ENCODE measurements around the gene ZDHHC6.
A peak's percentile ranks its signal among the peaks of the same experiment; 100 is the strongest.
"Not testable (repeated sequence)": the region's sequence is repeated elsewhere in the genome, so short reads cannot be mapped to it uniquely, and the experiment has no call there.

ZDHHC6 gene

DNA sequence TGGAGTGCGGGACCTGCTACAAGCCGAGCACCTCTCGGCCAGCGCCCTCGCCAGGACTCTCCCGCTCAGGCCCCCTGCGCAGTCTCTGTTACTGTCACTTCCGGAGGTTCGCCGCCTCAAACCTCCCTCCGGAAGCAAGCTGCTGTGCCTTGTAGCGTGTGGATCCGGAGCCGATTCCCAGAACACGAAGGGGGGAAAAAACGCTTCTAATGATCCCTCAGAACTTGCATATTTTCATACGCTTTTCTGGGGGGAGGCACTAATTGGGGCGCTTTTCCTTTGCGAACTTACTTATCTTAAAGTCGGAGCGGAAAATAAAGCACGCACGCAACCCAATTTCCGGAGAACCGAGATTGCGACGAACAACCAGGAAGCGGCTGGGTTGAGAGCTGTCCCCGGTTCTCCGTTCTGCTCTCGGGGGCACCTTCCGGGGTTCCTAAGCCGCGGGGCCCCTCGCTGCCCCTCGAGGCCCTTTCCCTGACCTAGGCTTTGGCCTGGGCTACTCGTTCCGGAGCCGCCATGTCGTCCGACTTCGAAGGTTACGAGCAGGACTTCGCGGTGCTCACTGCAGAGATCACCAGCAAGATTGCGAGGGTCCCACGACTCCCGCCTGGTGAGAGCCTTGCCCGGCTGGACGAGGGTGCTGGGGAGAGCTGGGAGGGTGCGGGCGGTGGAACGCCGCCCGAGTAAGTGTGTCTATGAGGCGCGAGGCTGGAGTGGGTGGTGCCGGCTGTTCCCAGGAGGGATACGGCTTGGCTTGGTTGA lies at the start of gene ZDHHC6, which contains the start of gene VTI1A:
ZDHHC6 (minus strand) TSS at position 60 of the 765 bp plus-strand sequence. CDS start 1,478 bp downstream, outside the sequence.
VTI1A (plus strand) TSS at position 361 of the 765 bp plus-strand sequence; CDS start at position 520, 159 bp downstream.
- peak within 1 kb of the TSS; percentile 92 for H3K27ac Mint-ChIP-seq
- ATAC-seq = peak; percentile 99
- no peaks in the 10 kb centered on the region for H3K9me3 Mint-ChIP-seq
- peaks cover 22% of the 10 kb centered on the region for H3K36me3 Mint-ChIP-seq
- no peaks in the 10 kb centered on the region for H3K27me3 Mint-ChIP-seq
- H3K4me3 Mint-ChIP-seq = peak within 1 kb of the TSS; percentile 95
- peaks cover 48% of the 10 kb centered on the region for H3K4me1 Mint-ChIP-seq

DNA sequence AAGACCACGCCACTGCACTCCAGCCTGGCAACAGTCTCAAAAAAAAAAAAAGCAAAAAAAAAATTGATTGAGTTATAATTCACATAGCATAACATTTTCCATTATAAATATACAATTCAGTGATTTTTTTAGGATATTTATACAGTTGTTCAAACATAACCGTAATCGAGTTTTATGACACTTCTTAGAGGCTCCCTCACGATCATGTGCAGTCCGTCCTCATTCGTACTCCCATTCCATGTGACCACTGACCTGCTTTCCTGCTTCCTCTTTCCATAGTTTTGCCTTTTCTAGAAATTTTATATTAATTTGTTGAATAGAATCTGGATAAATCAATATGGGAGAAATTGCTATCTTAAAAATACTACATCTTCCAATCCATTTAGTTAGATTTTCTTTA lies 46.0 kb upstream of the ZDHHC6 start:
- ATAC-seq = no peak
- Mint-ChIP-seq H3K9me3 (no peaks in the 10 kb centered on the region), H3K4me3 (no peak overlapping the region), H3K4me1 (peaks cover 17% of the 10 kb centered on the region), H3K27ac (no peak overlapping the region), H3K27me3 (no peaks in the 10 kb centered on the region), H3K36me3 (peaks cover 16% of the 10 kb centered on the region)

GRCh38 chr10:112491144-112491543 lies 44.4 kb upstream of the ZDHHC6 start:
- Mint-ChIP-seq H3K9me3 (no peaks in the 10 kb centered on the region), H3K4me3 (no peak overlapping the region), H3K4me1 (peaks cover 23% of the 10 kb centered on the region), H3K36me3 (peaks cover 24% of the 10 kb centered on the region), H3K27me3 (no peaks in the 10 kb centered on the region), H3K27ac (no peak overlapping the region)
- no peak for ATAC-seq

- H3K27ac Mint-ChIP-seq = no peak overlapping the region
- H3K9me3 Mint-ChIP-seq = no peaks in the 10 kb centered on the region
- ATAC-seq = no peak
- no peaks in the 10 kb centered on the region for H3K27me3 Mint-ChIP-seq
- H3K4me3 Mint-ChIP-seq = no peak overlapping the region
- peaks cover 24% of the 10 kb centered on the region for H3K36me3 Mint-ChIP-seq
- peaks cover 23% of the 10 kb centered on the region for H3K4me1 Mint-ChIP-seq
Observed at GRCh38 chr10:112490545-112490944, 43.8 kb upstream of the ZDHHC6 start.

- Mint-ChIP-seq H3K4me3 (no peak overlapping the region), H3K9me3 (no peaks in the 10 kb centered on the region), H3K36me3 (peaks cover 19% of the 10 kb centered on the region), H3K27me3 (no peaks in the 10 kb centered on the region), H3K27ac (no peak overlapping the region), H3K4me1 (peaks cover 11% of the 10 kb centered on the region)
- no peak for ATAC-seq
Observed at GRCh38 chr10:112487964-112488363, 41.2 kb upstream of the ZDHHC6 start.

- peaks cover 18% of the 10 kb centered on the region for H3K36me3 Mint-ChIP-seq
- H3K4me1 Mint-ChIP-seq = peaks cover 15% of the 10 kb centered on the region
- no peak overlapping the region for H3K4me3 Mint-ChIP-seq
- no peaks in the 10 kb centered on the region for H3K9me3 Mint-ChIP-seq
- no peaks in the 10 kb centered on the region for H3K27me3 Mint-ChIP-seq
- no peak overlapping the region for H3K27ac Mint-ChIP-seq
- ATAC-seq = no peak
Observed at GRCh38 chr10:112484399-112484798, 37.7 kb upstream of the ZDHHC6 start.

- no peak for ATAC-seq
- Mint-ChIP-seq H3K4me3 (no peak overlapping the region), H3K27ac (no peak overlapping the region), H3K36me3 (peaks cover 14% of the 10 kb centered on the region), H3K4me1 (peaks cover 12% of the 10 kb centered on the region), H3K9me3 (no peaks in the 10 kb centered on the region), H3K27me3 (no peaks in the 10 kb centered on the region)
Observed at GRCh38 chr10:112481602-112482001, 34.9 kb upstream of the ZDHHC6 start.

DNA sequence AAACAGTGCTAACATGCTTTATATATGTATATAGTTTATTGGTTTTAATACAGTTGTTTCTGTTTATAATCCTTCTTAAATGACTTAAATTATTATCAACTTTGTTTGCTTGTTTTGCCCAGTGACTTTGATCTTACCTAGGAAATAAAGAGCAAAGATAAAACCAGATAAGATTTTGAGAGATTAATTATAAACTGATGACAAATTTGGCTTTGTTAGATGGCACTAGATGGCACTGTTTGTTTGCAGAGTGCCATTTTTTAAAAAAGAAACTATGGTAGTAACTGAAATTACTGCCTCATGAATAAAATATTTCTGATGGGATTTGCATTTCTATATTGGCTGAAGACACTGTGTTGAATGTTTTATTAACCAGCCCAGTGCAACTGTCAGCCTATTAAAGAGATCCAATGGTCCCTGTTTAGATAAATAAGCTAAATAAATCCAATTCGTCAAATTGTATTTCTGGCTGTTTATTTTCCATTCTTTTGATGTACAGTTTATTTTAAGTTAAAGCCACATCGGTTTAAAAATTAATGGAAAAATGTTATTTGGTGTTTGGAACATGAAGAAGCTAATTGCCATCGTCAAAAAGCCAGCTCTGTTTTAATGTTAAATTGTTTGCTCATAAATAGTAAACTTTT lies 29.0 kb upstream of the ZDHHC6 start:
- no peak overlapping the region for H3K4me3 Mint-ChIP-seq
- no peak overlapping the region for H3K27ac Mint-ChIP-seq
- H3K27me3 Mint-ChIP-seq = no peaks in the 10 kb centered on the region
- H3K36me3 Mint-ChIP-seq = peaks cover 20% of the 10 kb centered on the region
- peaks cover 17% of the 10 kb centered on the region for H3K4me1 Mint-ChIP-seq
- ATAC-seq = no peak
- no peaks in the 10 kb centered on the region for H3K9me3 Mint-ChIP-seq

GRCh38 chr10:112471878-112472487 lies 25.3 kb upstream of the ZDHHC6 start:
- H3K36me3 Mint-ChIP-seq = peaks cover 27% of the 10 kb centered on the region
- no peaks in the 10 kb centered on the region for H3K27me3 Mint-ChIP-seq
- H3K4me3 Mint-ChIP-seq = no peak overlapping the region
- H3K27ac Mint-ChIP-seq = no peak overlapping the region
- no peaks in the 10 kb centered on the region for H3K9me3 Mint-ChIP-seq
- peaks cover 5% of the 10 kb centered on the region for H3K4me1 Mint-ChIP-seq
- peak; percentile 45 for ATAC-seq

DNA sequence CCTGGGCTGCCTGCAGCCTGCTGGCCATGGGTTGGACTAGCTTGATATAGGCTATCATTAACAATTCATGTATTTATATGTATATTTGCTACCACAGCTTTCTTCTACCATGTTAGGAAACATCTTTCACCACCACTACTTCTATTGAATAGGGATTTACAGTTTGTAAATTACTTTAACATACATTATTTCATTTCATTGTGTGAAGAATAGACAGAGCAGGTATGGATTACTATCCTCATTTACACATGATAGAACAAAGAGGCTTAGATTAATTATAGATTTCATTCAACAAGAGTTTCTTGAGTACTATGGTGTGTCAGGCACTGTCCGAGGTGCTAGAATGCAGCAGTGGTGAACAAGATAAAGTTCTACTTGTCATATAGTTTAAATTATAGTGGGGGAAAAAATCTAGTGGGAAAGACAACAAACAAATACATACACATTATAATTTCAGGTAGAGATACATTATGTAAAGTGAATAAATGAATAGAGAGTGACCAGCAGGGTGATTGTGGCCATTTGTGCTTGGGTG lies 20.9 kb upstream of the ZDHHC6 start:
- H3K36me3 Mint-ChIP-seq = peaks cover 39% of the 10 kb centered on the region
- no peaks in the 10 kb centered on the region for H3K9me3 Mint-ChIP-seq
- ATAC-seq = no peak
- no peak overlapping the region for H3K4me3 Mint-ChIP-seq
- no peak overlapping the region for H3K27ac Mint-ChIP-seq
- H3K27me3 Mint-ChIP-seq = no peaks in the 10 kb centered on the region
- no peaks in the 10 kb centered on the region for H3K4me1 Mint-ChIP-seq

GRCh38 chr10:112466802-112467201 lies 20.1 kb upstream of the ZDHHC6 start:
- no peak for ATAC-seq
- Mint-ChIP-seq H3K27ac (no peak overlapping the region), H3K4me1 (no peaks in the 10 kb centered on the region), H3K9me3 (no peaks in the 10 kb centered on the region), H3K27me3 (no peaks in the 10 kb centered on the region), H3K36me3 (peaks cover 41% of the 10 kb centered on the region), H3K4me3 (no peak overlapping the region)

DNA sequence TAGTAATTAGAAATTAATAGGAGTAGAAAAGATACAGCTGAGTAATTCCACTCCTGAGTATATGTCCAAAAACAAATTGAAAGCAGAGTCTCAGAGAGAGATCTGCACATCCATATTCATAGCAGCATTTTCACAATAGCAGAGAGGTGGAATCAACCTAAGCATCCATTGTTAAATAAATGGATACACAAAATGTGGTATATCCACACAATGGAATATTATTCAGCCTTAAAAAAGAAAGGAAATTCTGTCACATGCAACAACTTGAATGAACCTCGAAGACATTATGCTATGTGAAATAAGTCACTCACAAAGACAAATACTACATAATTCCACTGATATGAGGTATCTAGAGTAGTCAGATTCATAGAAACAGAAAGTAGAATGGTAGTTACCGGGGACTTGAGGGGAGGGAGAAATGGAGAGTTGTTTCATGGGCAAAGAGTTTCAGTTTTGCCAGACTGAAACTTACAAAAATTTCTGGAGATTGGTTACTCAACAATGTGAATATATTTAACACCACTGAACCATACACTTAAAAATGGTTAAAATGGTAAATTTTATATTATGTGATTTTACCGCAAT lies 18.7 kb upstream of the ZDHHC6 start:
- Mint-ChIP-seq H3K27ac (no peak overlapping the region), H3K4me3 (no peak overlapping the region), H3K27me3 (no peaks in the 10 kb centered on the region), H3K9me3 (no peaks in the 10 kb centered on the region), H3K36me3 (peaks cover 41% of the 10 kb centered on the region), H3K4me1 (no peaks in the 10 kb centered on the region)
- ATAC-seq = no peak

- ATAC-seq, H3K4me1 Mint-ChIP-seq, H3K27me3 Mint-ChIP-seq, H3K27ac Mint-ChIP-seq, H3K4me3 Mint-ChIP-seq, H3K9me3 Mint-ChIP-seq: not testable (repeated sequence)
- H3K36me3 Mint-ChIP-seq = peaks cover 32% of the 10 kb centered on the region
Observed at GRCh38 chr10:112464074-112464473, 17.4 kb upstream of the ZDHHC6 start.

- H3K9me3 Mint-ChIP-seq = no peaks in the 10 kb centered on the region
- no peaks in the 10 kb centered on the region for H3K27me3 Mint-ChIP-seq
- no peak overlapping the region for H3K27ac Mint-ChIP-seq
- no peak for ATAC-seq
- no peak overlapping the region for H3K4me3 Mint-ChIP-seq
- peaks cover 9% of the 10 kb centered on the region for H3K4me1 Mint-ChIP-seq
- H3K36me3 Mint-ChIP-seq = peaks cover 28% of the 10 kb centered on the region
Observed at GRCh38 chr10:112461029-112461887, 14.5 kb upstream of the ZDHHC6 start.

Measured in stimulated activated memory B cell treated with anti-CD40 and anti-IgM and Interleukin-4, amounts not matched to agents 10 μg/mL and 1 μg/mL and 100 μg/mL, for 72 hours (primary cell).